Central memory CD8-positive, alpha-beta T cell (primary cell): ENCODE results near the gene ZNF75A.

ENCODE experiments used
- ATAC-seq: fragments of 150-1000 bp; cut with Tn5 transposase; replicated peaks from 2 replicates; pipeline ENCODE4 v1.10.0; 2022; ENCODE audit warnings: mild to moderate bottlenecking, moderate FRiP score, moderate number of reproducible peaks; ENCODE audit not compliant: poor library complexity, severe bottlenecking; ENCODE audit errors: extremely low read depth
- DNase-seq, 2 donors: peaks; one replicate each; pipeline ENCODE4 v3.0.0; 2021; ENCODE audit warnings: low spot score in 2 of 2
- H3K27ac Mint-ChIP-seq: one replicate; pipeline ENCODE4 v1.8.0; 2022; ENCODE audit warnings: low read depth, mild to moderate bottlenecking, moderate library complexity, mixed read lengths
- H3K27me3 Mint-ChIP-seq: one replicate; pipeline ENCODE4 v1.8.0; 2022; ENCODE audit warnings: mixed read lengths
- H3K36me3 Mint-ChIP-seq: one replicate; pipeline ENCODE4 v1.8.0; 2022; ENCODE audit warnings: mild to moderate bottlenecking, moderate library complexity, mixed read lengths; ENCODE audit not compliant: insufficient read depth
- H3K4me1 Mint-ChIP-seq: one replicate; pipeline ENCODE4 v1.8.0; 2022; ENCODE audit warnings: mixed read lengths
- H3K4me3 Mint-ChIP-seq: one replicate; pipeline ENCODE4 v1.8.0; 2022; ENCODE audit warnings: mild to moderate bottlenecking, moderate library complexity, mixed read lengths
- H3K9me3 Mint-ChIP-seq: one replicate; pipeline ENCODE4 v1.8.0; 2022; ENCODE audit warnings: mixed read lengths

ZNF75A gene

DNA sequence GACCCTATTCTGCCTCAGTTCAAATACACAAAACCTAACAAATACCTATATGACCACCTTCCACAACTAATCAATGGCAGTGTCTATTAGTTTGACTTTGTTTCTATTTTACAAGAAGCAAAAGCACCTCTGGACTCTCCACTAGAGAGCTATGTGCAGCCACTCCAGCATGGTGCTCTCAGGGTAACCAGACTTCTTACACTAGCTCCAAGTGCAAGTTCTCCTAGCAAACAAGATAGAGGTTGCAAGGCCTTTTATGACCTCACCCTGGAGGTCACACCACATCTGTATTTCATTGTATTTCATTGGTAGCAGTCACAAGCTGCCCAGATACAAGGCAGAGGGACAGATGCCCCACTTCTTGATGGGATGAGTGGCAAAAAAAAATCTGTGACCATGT, 30.4 kb upstream of the ZNF75A start:
- ATAC-seq (no peak), DNase-seq (no peak)
- H3K4me3 Mint-ChIP-seq = no peak overlapping the region
- no peak overlapping the region for H3K27ac Mint-ChIP-seq
- H3K36me3 Mint-ChIP-seq = peaks cover 2% of the 10 kb centered on the region
- H3K27me3 Mint-ChIP-seq = no peaks in the 10 kb centered on the region
- no peaks in the 10 kb centered on the region for H3K9me3 Mint-ChIP-seq
- no peaks in the 10 kb centered on the region for H3K4me1 Mint-ChIP-seq

DNA sequence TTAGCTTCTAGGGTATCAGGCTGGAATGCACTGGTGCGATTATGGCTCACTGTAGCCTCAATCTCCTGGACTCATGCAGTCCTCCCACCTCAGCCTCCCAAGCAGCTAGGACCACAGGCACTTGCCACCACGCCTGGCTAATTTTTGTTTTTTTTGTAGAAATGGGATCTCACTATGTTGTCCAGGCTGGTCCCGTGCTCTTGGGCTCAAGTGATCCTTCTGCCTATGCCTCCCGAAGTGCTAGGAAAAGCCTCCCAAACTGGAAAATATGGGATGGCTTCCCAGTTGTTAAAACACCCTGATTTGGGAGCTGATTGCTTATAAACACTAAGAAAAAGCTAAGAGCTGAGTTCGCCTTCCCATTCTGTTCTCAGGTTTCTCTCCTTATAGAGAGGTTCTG, 28.6 kb upstream of the ZNF75A start:
- no peak for DNase-seq
- no peaks in the 10 kb centered on the region for H3K9me3 Mint-ChIP-seq
- no peak overlapping the region for H3K4me3 Mint-ChIP-seq
- H3K4me1 Mint-ChIP-seq = no peaks in the 10 kb centered on the region
- no peak overlapping the region for H3K27ac Mint-ChIP-seq
- H3K36me3 Mint-ChIP-seq = no peaks in the 10 kb centered on the region
- no peaks in the 10 kb centered on the region for H3K27me3 Mint-ChIP-seq
- no peak for ATAC-seq

DNA sequence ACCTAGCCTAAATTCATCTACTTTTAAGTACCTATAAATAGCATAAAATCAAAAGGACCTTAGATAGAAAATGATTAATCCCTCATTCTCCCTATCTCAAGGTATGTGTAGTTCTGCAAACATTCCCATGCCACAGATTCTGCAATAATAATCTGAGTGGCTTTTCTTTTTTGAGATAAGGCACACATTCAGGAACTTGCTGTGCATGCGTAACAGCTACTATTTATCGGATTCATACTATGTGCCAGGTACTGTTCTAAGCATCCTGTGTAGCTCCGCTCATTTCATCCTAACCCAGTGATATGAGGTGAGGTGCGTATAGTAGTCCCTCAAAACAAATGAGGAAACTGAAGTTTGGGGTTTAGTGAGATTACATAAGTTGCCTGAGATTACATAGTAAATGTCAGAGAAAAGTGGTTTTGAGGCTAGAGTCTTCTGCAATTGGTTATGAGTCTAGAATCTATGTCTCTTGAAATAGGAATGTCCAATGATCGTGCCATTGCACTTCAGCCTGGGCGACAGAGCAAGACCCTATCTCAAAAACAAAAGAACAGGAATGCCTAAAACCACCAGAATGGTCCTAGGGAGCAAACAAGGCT, 24.0 kb upstream of the ZNF75A start:
- peaks cover 16% of the 10 kb centered on the region for H3K36me3 Mint-ChIP-seq
- H3K9me3 Mint-ChIP-seq = no peaks in the 10 kb centered on the region
- peak overlapping the region; percentile 87 for H3K4me3 Mint-ChIP-seq
- no peak for ATAC-seq
- peaks cover 38% of the 10 kb centered on the region for H3K4me1 Mint-ChIP-seq
- no peak overlapping the region for H3K27ac Mint-ChIP-seq
- H3K27me3 Mint-ChIP-seq = no peaks in the 10 kb centered on the region
- no peak for DNase-seq

DNA sequence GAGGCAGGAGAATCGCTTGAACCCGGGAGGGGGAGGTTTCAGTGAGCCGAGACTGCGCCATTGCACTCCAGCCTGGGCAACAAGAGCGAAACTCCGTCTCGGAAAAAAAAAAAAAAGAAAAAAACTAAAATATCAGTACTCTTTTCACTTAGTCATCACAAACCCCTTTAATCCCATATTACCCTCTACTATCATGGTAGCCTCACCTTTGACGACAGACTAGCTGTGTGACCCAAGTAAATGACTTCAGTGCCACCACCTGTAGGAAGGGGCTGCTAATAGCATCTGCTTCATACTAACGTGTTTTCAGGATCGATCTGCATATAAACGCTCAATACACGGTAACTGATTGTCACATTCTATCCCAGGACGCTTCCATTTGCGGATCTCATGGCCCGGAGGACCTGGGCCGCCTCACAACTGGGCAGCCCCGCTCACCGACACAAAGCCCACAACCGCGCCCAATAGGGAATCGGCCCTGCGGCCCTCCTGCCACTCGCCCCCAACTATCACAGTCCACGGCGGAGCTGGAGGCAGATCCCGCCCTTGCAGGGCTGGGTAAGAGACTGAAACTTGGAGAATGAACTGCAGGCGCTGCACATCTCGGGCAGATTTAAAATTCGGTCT, 23.1 kb upstream of the ZNF75A start:
- no peaks in the 10 kb centered on the region for H3K9me3 Mint-ChIP-seq
- H3K27me3 Mint-ChIP-seq = no peaks in the 10 kb centered on the region
- H3K4me3 Mint-ChIP-seq = peak overlapping the region; percentile 87
- H3K27ac Mint-ChIP-seq = peak overlapping the region; percentile 94
- no peak for DNase-seq
- peaks cover 38% of the 10 kb centered on the region for H3K4me1 Mint-ChIP-seq
- ATAC-seq = peak; percentile 16
- peaks cover 24% of the 10 kb centered on the region for H3K36me3 Mint-ChIP-seq

DNA sequence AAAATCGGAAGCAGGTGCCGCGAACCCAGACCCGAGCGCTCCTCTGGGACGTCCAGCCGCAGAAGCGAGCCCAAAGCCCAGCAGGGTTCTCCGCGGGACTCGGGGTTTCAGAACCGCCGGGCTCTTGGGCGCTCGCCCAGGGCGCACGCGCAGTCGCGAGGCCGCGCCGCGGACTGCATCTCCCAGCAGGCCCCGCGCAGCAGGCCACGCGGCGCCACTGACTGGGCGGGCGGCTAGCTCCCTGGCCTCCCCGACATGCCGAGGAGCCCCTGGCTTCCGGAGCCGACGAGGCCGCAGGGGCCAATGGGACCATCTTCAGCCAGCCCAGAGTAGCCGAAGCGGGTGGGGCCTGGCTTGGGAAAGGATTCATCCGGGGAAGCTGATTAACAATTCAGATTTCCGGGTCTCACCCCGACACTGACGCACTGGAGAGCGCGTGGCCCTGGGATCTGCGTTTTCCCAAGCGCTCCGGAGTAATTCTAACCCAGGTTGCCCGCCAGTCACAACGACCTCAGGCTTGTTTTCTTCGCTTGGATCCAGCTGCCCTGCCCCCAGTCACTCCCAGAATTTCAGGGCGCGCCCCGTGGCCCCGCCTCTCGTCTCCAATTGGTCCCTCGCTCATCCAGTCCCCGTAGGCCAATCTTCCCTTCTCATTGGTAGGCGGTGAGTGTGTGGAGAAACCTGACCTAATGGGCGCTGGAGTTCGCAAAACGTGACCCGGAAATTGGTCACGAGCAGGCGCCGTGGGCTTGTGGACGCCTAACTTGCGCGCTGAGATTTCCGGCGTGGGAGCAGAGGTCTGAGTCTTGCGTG, 22.4 kb upstream of the ZNF75A start, which contains the start of gene ZNF263:
Gene ZNF263, plus strand, starts transcription at position 762 of the 813 bp plus-strand sequence. CDS start 328 bp downstream, outside the sequence.
- Mint-ChIP-seq H3K27me3 (no peaks in the 10 kb centered on the region), H3K4me3 (peak within 1 kb of the TSS; percentile 87), H3K9me3 (no peaks in the 10 kb centered on the region), H3K36me3 (peaks cover 29% of the 10 kb centered on the region), H3K27ac (peak within 1 kb of the TSS; percentile 94), H3K4me1 (peaks cover 38% of the 10 kb centered on the region)
- DNase-seq (peak; percentile 77 to 90), ATAC-seq (peak; percentile 92)

DNA sequence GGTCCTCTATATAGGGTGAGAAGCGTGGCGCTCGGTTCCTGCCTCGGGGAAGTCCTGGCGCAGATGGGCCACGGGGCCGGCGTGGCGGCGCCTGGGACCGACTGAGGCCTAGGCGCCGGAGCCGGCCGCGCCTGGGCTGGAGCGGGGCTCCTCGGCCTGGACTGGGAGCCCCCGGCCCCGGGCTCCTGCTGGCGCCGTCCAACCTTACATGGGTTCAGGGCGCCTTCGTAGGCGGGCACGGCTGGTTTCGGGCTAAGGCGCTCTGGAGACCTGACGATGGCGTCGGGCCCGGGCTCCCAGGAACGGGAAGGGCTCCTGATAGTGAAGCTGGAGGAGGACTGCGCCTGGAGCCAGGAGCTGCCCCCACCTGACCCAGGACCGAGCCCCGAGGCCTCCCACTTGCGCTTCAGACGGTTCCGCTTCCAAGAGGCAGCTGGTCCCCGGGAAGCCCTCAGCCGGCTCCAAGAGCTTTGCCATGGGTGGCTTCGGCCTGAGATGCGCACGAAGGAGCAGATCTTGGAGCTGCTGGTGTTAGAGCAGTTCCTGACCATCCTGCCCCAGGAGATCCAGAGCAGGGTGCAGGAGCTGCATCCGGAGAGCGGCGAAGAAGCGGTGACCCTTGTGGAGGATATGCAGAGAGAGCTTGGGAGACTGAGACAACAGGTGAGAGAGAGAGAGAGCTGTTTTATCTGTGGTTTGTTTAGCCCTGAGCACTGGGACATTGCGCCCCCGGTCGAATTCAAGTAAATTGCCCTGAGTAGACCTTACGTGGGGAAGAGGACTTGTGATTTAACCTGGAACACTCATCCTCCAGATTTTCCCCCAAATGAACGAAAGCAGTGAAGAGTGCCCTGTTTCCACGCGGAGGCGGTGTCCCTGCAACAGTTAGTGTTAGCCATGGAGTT, 21.5 kb upstream of the ZNF75A start:
- Mint-ChIP-seq H3K9me3 (no peaks in the 10 kb centered on the region), H3K27ac (peak overlapping the region; percentile 94), H3K36me3 (peaks cover 37% of the 10 kb centered on the region), H3K4me3 (peak overlapping the region; percentile 87), H3K4me1 (peaks cover 38% of the 10 kb centered on the region), H3K27me3 (no peaks in the 10 kb centered on the region)
- DNase-seq = no peak
- no peak for ATAC-seq

DNA sequence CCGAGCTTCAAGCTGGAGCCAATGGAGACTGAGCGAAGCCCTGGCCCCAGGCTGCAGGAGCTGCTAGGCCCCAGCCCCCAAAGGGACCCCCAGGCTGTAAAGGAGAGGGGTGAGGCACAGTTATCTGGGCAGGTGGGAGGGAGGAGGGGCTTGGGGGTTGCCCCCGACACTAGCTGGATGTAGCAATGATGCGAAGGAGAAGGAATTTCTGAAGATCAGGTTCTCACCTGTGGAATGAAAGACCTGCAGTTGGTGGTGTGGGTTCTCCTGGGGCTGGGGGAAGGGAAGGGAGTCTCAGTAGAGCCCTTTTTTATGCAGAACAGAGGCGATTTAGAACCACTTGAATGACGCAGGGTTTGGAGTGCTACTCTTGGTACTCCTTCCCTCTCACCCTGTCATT, 20.2 kb upstream of the ZNF75A start:
- ATAC-seq (no peak), DNase-seq (no peak)
- no peaks in the 10 kb centered on the region for H3K9me3 Mint-ChIP-seq
- H3K36me3 Mint-ChIP-seq = peaks cover 44% of the 10 kb centered on the region
- H3K4me3 Mint-ChIP-seq = peak overlapping the region; percentile 87
- H3K27me3 Mint-ChIP-seq = no peaks in the 10 kb centered on the region
- no peak overlapping the region for H3K27ac Mint-ChIP-seq
- H3K4me1 Mint-ChIP-seq = peaks cover 38% of the 10 kb centered on the region

DNA sequence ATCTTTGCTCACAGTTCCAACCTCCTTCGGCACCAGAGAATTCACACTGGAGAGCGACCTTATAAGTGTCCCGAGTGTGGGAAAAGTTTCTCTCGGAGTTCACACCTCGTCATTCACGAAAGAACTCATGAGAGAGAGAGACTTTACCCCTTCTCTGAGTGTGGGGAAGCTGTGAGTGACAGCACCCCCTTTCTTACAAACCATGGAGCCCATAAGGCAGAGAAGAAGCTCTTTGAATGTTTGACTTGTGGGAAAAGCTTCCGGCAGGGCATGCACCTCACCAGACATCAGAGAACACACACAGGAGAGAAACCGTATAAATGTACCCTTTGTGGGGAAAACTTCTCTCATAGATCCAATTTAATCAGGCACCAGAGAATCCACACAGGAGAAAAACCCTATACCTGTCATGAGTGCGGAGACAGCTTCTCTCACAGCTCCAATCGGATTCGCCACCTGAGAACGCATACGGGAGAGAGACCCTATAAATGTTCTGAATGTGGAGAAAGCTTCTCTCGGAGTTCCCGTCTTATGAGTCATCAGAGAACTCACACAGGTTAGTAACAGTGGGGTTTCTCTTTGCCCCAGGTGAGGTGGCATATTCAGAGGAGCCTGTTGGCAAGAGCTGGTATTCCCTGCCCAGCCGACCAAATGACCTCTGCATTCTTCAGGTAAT, 15.2 kb upstream of the ZNF75A start:
- peaks cover 41% of the 10 kb centered on the region for H3K36me3 Mint-ChIP-seq
- DNase-seq (no peak), ATAC-seq (no peak)
- no peaks in the 10 kb centered on the region for H3K27me3 Mint-ChIP-seq
- no peak overlapping the region for H3K4me3 Mint-ChIP-seq
- peaks cover 21% of the 10 kb centered on the region for H3K4me1 Mint-ChIP-seq
- H3K9me3 Mint-ChIP-seq = peaks cover 15% of the 10 kb centered on the region
- no peak overlapping the region for H3K27ac Mint-ChIP-seq

DNA sequence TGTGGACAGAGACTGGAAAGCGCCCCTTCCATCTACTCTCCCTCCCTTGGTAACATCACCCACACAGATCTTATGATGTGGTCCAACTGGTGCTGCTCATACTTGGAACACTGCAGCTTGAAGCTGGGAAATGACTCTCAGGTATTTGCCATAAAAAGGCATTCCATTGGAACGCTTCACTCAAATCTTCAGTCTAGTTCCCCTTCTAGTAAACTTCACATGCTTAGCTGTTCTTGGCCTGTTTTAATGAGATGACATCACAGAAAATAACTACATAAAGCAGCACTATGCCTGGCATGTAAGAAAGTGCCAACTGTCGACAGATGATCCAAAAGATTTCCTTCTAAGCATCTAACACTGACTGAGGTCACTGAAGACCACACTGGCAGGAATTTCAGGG, 12.7 kb upstream of the ZNF75A start:
- no peak overlapping the region for H3K27ac Mint-ChIP-seq
- H3K27me3 Mint-ChIP-seq = no peaks in the 10 kb centered on the region
- H3K4me1 Mint-ChIP-seq = peaks cover 11% of the 10 kb centered on the region
- no peak overlapping the region for H3K4me3 Mint-ChIP-seq
- ATAC-seq (no peak), DNase-seq (no peak)
- H3K36me3 Mint-ChIP-seq = peaks cover 27% of the 10 kb centered on the region
- peaks cover 23% of the 10 kb centered on the region for H3K9me3 Mint-ChIP-seq

DNA sequence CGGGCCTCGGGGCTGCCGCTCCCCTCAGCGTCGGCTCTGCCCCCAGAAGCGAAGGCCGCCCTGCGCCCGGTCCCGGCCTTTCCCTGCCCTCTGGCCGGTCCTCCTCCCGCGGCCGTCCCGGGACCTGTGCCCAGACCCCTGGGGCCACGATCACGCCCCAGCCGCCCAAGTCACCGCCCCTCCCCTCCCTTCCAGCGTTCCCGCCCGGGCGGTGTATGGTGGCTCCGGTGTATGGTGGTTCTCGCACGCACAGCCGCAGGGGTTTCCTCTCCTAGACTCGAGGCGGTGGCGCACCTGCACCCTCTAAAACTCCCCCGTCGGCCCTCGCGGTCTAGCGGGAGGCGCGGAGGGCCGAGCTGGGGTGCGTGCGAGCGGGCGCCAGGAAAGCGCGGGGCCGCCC, 10.1 kb upstream of the ZNF75A start:
- Mint-ChIP-seq H3K9me3 (peaks cover 28% of the 10 kb centered on the region), H3K4me3 (no peak overlapping the region), H3K36me3 (peaks cover 10% of the 10 kb centered on the region), H3K4me1 (peaks cover 11% of the 10 kb centered on the region), H3K27ac (no peak overlapping the region), H3K27me3 (no peaks in the 10 kb centered on the region)
- ATAC-seq = no peak
- DNase-seq = no peak

DNA sequence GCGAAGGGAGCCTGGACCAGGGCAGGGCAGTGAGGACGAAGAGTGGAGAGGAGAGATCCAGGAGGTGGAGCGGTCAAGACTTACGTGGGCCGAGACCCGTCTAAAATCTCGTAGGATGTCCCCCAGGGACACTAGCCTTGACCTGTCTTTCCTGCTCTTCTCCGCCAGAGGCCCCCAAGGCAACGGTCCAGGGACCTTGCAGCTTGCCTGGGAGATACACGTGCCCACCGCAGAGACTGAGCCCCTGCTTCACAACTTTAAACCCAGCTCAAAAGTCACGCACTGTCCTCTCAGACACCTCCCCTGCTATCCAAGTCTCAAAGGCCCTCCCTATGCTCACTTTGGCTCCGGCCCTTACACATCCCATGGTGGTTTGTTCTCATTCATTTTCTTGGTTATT, 9.5 kb upstream of the ZNF75A start:
- ATAC-seq = no peak

DNA sequence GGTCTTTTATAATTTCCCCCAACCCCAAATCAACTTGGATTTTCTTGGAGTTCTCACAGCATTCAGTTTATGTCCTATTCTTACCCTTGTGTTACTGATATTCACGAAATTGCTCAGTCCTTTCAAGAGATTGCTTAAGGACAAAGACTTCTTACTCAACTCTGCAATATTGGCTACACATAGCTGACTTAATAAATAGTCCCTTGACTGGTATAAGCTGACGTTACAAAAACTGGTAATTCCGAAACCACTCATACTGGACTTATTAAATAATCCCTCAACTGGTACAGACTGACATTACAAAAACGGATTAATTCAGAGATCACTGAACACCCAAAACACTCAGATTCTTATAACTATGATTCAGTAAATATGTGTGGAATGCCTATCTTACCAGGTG, 927 bp upstream of the ZNF75A start:
- no peak for ATAC-seq
- peaks cover 25% of the 10 kb centered on the region for H3K36me3 Mint-ChIP-seq
- DNase-seq = no peak
- H3K9me3 Mint-ChIP-seq = peaks cover 15% of the 10 kb centered on the region
- H3K27me3 Mint-ChIP-seq = no peaks in the 10 kb centered on the region
- no peak overlapping the region for H3K27ac Mint-ChIP-seq
- peaks cover 19% of the 10 kb centered on the region for H3K4me1 Mint-ChIP-seq
- H3K4me3 Mint-ChIP-seq = peak overlapping the region; percentile 74

More for the DNA sequence above, 9.5 kb upstream of the ZNF75A start:
- Mint-ChIP-seq H3K9me3 (peaks cover 28% of the 10 kb centered on the region), H3K36me3 (peaks cover 15% of the 10 kb centered on the region), H3K4me1 (peaks cover 11% of the 10 kb centered on the region), H3K27ac (no peak overlapping the region), H3K4me3 (peak overlapping the region; percentile 39), H3K27me3 (no peaks in the 10 kb centered on the region)
- no peak for DNase-seq
